Gastroesophageal sphincter (tissue), 4 donors: ENCODE results near the gene REEP5. TPM values are rescaled to one million over a fixed set of nuclear protein-coding genes. Genes with fewer than 3 reads are reported as not detected.
A peak's percentile ranks its signal among the peaks of the same experiment; 100 is the strongest.

Experiments
- ATAC-seq: fragments of 150-250 bp; one replicate; pipeline ENCODE4 v1.9.1; 2016; ENCODE audit warnings: mild to moderate bottlenecking, moderate library complexity
- H3K27ac ChIP-seq, 4 donors: fragments of 200-600 bp; sonication (generic) in 3 of 4; 1 replicate in 3 of 4; 2 replicates in 1 of 4; pipeline ENCODE4 v1.5.1; 2016 to 2019
- H3K27me3 ChIP-seq: fragments of 200-600 bp; sonication (generic); one replicate; pipeline ENCODE4 v1.5.1; 2019
- H3K36me3 ChIP-seq, 2 donors: fragments of 200-600 bp; sonication (generic); one replicate each; pipeline ENCODE4 v1.5.1; 2019; ENCODE audit warnings: control low read depth in 1 of 2
- H3K4me1 ChIP-seq, 3 donors: fragments of 200-600 bp; sonication (generic); 1 replicate in 2 of 3; 2 replicates in 1 of 3; pipeline ENCODE4 v1.5.1; 2016 to 2019; ENCODE audit warnings: control low read depth in 2 of 3
- H3K4me3 ChIP-seq, 2 donors: fragments of 200-600 bp; sonication (generic); one replicate each; pipeline ENCODE4 v1.5.1; 2019; ENCODE audit warnings: mild to moderate bottlenecking in 1 of 2, moderate library complexity in 1 of 2
- H3K9me3 ChIP-seq, 3 donors: fragments of 200-600 bp; sonication (generic); one replicate each; pipeline ENCODE4 v1.5.1; 2017 to 2019; ENCODE audit warnings: control low read depth in 2 of 3
- CTCF ChIP-seq, 4 experiments: fragments of 200-600 bp in 2 of 4; fragments of 450-650 bp in 2 of 4; sonication (generic) in 1 of 4; IDR thresholded peaks; one replicate each; pipeline ENCODE4 v1.5.1; 2017 to 2019; ENCODE audit warnings: antibody characterized with exemption in 4 of 4, mild to moderate bottlenecking in 2 of 4, moderate library complexity in 2 of 4
- EP300 ChIP-seq: sonication (generic); formaldehyde crosslinking; IDR thresholded peaks from one replicate; pipeline ENCODE4 v1.6.1; 2017; ENCODE audit warnings: antibody characterized with exemption, mild to moderate bottlenecking
- POLR2A ChIP-seq, 2 donors: fragments of 450-650 bp; IDR thresholded peaks; one replicate each; pipeline ENCODE4 v1.6.1; 2017; ENCODE audit warnings: antibody characterized with exemption in 2 of 2, mild to moderate bottlenecking in 2 of 2, moderate library complexity in 1 of 2
- POLR2AphosphoS5 ChIP-seq: sonication (generic); formaldehyde crosslinking; IDR thresholded peaks from one replicate; pipeline ENCODE4 v1.6.1; 2017; ENCODE audit warnings: antibody characterized with exemption
- whole genome bisulfite sequencing, 2 donors: methylation state at CpG; one replicate each; pipeline ENCODE4 v1.1.5; 2018; ENCODE audit warnings: low coverage in 1 of 2; 5-methylcytosine and 5-hydroxymethylcytosine counted together
- total RNA-seq, 4 donors: library from RNA; depleted of rRNA; stranded (reverse); fragments of >200 nt; gene quantifications; one replicate each; pipeline ENCODE4 v1.1.0, GENCODE V29; 2016

REEP5 gene
- total RNA-seq, 4 donors from 2014 or later = 59.6 to 81.7 (median 69.3) TPM

- Histone ChIP-seq H3K27me3 (no peaks in the 10 kb centered on the region), H3K36me3 (peaks cover 0 to 90% of the 10 kb centered on the region in 2 donors), H3K27ac (no peak overlapping the region), H3K4me1 (peaks cover 0 to 21% (median 13%) of the 10 kb centered on the region in 3 donors), H3K4me3 (no peak overlapping the region), H3K9me3 (no peaks in the 10 kb centered on the region)
- TF ChIP-seq POLR2AphosphoS5 (no peak), CTCF (IDR thresholded peaks at IDR 0.05) (no peak), POLR2A (IDR thresholded peaks at IDR 0.05) (no peak), EP300 (no peak)
- ATAC-seq = no peak
- WGBS, 2 donors = 58 to 84% methylated on average over 5 of the region's 5 CpGs
These were observed 54.6 kb downstream of the REEP5 start for GRCh38 chr5:112867411-112867810.

GRCh38 chr5:112866739-112867138, 55.3 kb downstream of the REEP5 start:
- H3K36me3 ChIP-seq = peaks cover 0 to 90% of the 10 kb centered on the region in 2 donors
- WGBS, 2 donors = 92 to 100% methylated on average over 2 of the region's 2 CpGs
- no peak for ATAC-seq

GRCh38 chr5:112865128-112865527, 56.9 kb downstream of the REEP5 start:
- H3K36me3 ChIP-seq = peaks cover 0 to 77% of the 10 kb centered on the region in 2 donors
- TF ChIP-seq EP300 = no peak
- TF ChIP-seq POLR2AphosphoS5 = no peak
- TF ChIP-seq POLR2A (IDR thresholded peaks at IDR 0.05) = no peak
- no peak for TF ChIP-seq CTCF (IDR thresholded peaks at IDR 0.05)
- no peak overlapping the region for H3K27ac ChIP-seq

More at GRCh38 chr5:112866739-112867138, 55.3 kb downstream of the REEP5 start:
- Histone ChIP-seq H3K27ac (no peak overlapping the region), H3K4me3 (no peak overlapping the region), H3K4me1 (peaks cover 0 to 28% (median 16%) of the 10 kb centered on the region in 3 donors), H3K27me3 (no peaks in the 10 kb centered on the region), H3K9me3 (no peaks in the 10 kb centered on the region)
- TF ChIP-seq EP300 (no peak), CTCF (IDR thresholded peaks at IDR 0.05) (no peak), POLR2AphosphoS5 (no peak), POLR2A (IDR thresholded peaks at IDR 0.05) (no peak)

GRCh38 chr5:112863549-112863948, 58.5 kb downstream of the REEP5 start:
- no peak overlapping the region for H3K27ac ChIP-seq
- TF ChIP-seq CTCF (IDR thresholded peaks at IDR 0.05) (no peak), POLR2A (IDR thresholded peaks at IDR 0.05) (no peak), POLR2AphosphoS5 (no peak), EP300 (no peak)
- H3K27me3 ChIP-seq = no peaks in the 10 kb centered on the region
- H3K4me1 ChIP-seq = peaks cover 0 to 38% (median 20%) of the 10 kb centered on the region in 3 donors
- no peak overlapping the region for H3K4me3 ChIP-seq
- H3K9me3 ChIP-seq = no peaks in the 10 kb centered on the region
- no peak for ATAC-seq
- peaks cover 0 to 61% of the 10 kb centered on the region in 2 donors for H3K36me3 ChIP-seq
- 56 to 86% methylated on average over 2 to 4 of the region's 4 CpGs for WGBS, 2 donors

More at GRCh38 chr5:112865128-112865527, 56.9 kb downstream of the REEP5 start:
- H3K4me3 ChIP-seq = no peak overlapping the region
- peaks cover 0 to 37% (median 20%) of the 10 kb centered on the region in 3 donors for H3K4me1 ChIP-seq
- 82 to 87% methylated on average over 3 of the region's 3 CpGs for WGBS, 2 donors
- ATAC-seq = no peak
- no peaks in the 10 kb centered on the region for H3K9me3 ChIP-seq
- no peaks in the 10 kb centered on the region for H3K27me3 ChIP-seq

- H3K27ac ChIP-seq = peak overlapping the region in 1 of 4 donors; percentile 84
- 40 to 46% methylated on average over 6 of the region's 9 CpGs for WGBS, 2 donors
- H3K9me3 ChIP-seq = no peaks in the 10 kb centered on the region
These were observed 59.9 kb downstream of the REEP5 start for GRCh38 chr5:112862085-112862484.

More at GRCh38 chr5:112862085-112862484, 59.9 kb downstream of the REEP5 start:
- no peak for ATAC-seq
- no peaks in the 10 kb centered on the region for H3K27me3 ChIP-seq
- H3K4me1 ChIP-seq = peaks cover 0 to 38% (median 20%) of the 10 kb centered on the region in 3 donors
- peak overlapping the region; percentile 91 to 93 for H3K4me3 ChIP-seq
- TF ChIP-seq POLR2A (IDR thresholded peaks at IDR 0.05) (no peak), CTCF (IDR thresholded peaks at IDR 0.05) (no peak), POLR2AphosphoS5 (no peak), EP300 (no peak)
- H3K36me3 ChIP-seq = peaks cover 0 to 46% of the 10 kb centered on the region in 2 donors
